Upper lobe of left lung (tissue), 4 donors: Measurements from ENCODE around the gene SSNA1.

Experiments used
- CTCF ChIP-seq, 6 experiments: fragments of 450-650 bp in 4 of 6; fragments of 200-600 bp in 2 of 6; sonication (generic) in 2 of 6; IDR thresholded peaks; one replicate each; pipeline ENCODE4 v1.5.1; 2016 to 2019; ENCODE audit warnings: antibody characterized with exemption in 6 of 6
- POLR2AphosphoS5 ChIP-seq, 2 donors: sonication (generic); formaldehyde crosslinking; IDR thresholded peaks; one replicate each; pipeline ENCODE4 v1.5.1; 2017; ENCODE audit warnings: antibody characterized with exemption in 2 of 2

GRCh38 chr9:137158625-137159024, 29.9 kb upstream of the SSNA1 start:
- TF ChIP-seq CTCF (IDR thresholded peaks at IDR 0.05) (no peak), POLR2AphosphoS5 (IDR thresholded peaks at IDR 0.05) (no peak)
